ENCODE measurements around the gene KCNMA1.
A peak's percentile ranks its signal among the peaks of the same experiment; 100 is the strongest.

DNA sequence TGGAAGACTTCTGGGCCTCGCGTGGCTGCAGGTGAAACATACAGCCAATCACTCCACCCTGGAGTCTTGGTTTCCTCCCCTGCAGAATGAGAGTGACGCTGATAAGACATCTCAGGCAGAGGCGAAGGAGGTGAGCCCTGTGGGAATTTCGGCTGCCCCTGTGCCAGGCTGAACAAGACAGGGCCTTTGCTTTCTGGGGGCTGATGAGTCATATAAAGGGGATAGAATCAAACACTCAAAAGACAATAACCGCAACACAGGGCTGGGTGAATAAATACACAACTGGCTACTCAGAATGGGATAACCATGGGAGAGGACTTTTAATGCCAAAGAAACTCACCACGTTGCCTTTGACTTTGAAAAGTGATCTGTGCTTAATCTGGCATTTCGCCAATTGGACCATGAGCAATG lies 143.8 kb downstream of the KCNMA1 start:
- TF ChIP-seq, protein P1, sequence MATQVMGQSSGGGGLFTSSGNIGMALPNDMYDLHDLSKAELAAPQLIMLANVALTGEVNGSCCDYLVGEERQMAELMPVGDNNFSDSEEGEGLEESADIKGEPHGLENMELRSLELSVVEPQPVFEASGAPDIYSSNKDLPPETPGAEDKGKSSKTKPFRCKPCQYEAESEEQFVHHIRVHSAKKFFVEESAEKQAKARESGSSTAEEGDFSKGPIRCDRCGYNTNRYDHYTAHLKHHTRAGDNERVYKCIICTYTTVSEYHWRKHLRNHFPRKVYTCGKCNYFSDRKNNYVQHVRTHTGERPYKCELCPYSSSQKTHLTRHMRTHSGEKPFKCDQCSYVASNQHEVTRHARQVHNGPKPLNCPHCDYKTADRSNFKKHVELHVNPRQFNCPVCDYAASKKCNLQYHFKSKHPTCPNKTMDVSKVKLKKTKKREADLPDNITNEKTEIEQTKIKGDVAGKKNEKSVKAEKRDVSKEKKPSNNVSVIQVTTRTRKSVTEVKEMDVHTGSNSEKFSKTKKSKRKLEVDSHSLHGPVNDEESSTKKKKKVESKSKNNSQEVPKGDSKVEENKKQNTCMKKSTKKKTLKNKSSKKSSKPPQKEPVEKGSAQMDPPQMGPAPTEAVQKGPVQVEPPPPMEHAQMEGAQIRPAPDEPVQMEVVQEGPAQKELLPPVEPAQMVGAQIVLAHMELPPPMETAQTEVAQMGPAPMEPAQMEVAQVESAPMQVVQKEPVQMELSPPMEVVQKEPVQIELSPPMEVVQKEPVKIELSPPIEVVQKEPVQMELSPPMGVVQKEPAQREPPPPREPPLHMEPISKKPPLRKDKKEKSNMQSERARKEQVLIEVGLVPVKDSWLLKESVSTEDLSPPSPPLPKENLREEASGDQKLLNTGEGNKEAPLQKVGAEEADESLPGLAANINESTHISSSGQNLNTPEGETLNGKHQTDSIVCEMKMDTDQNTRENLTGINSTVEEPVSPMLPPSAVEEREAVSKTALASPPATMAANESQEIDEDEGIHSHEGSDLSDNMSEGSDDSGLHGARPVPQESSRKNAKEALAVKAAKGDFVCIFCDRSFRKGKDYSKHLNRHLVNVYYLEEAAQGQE (IDR thresholded peaks at IDR 0.05; ENCODE audit: low read depth, low read length): no peak
- no peak for TF ChIP-seq MXI1 (IDR thresholded peaks at IDR 0.05; ENCODE audit: low read depth, low read length)
- TF ChIP-seq, protein P2, sequence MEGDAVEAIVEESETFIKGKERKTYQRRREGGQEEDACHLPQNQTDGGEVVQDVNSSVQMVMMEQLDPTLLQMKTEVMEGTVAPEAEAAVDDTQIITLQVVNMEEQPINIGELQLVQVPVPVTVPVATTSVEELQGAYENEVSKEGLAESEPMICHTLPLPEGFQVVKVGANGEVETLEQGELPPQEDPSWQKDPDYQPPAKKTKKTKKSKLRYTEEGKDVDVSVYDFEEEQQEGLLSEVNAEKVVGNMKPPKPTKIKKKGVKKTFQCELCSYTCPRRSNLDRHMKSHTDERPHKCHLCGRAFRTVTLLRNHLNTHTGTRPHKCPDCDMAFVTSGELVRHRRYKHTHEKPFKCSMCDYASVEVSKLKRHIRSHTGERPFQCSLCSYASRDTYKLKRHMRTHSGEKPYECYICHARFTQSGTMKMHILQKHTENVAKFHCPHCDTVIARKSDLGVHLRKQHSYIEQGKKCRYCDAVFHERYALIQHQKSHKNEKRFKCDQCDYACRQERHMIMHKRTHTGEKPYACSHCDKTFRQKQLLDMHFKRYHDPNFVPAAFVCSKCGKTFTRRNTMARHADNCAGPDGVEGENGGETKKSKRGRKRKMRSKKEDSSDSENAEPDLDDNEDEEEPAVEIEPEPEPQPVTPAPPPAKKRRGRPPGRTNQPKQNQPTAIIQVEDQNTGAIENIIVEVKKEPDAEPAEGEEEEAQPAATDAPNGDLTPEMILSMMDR (IDR thresholded peaks at IDR 0.05 in 2 of 3, conservative IDR thresholded peaks at IDR 0.05 in 1 of 3; ENCODE audit: control insufficient read depth in 2 of 3, extremely low read depth in 1 of 3, insufficient read depth in 1 of 3, low read depth in 3 of 3, low read length in 3 of 3): no peak
- no peak for TF ChIP-seq TARDBP (IDR thresholded peaks at IDR 0.05; ENCODE audit: borderline replicate concordance)
- TF ChIP-seq POLR2A (IDR thresholded peaks at IDR 0.05; ENCODE audit: low read depth, low read length): no peak
- TF ChIP-seq, protein P3, sequence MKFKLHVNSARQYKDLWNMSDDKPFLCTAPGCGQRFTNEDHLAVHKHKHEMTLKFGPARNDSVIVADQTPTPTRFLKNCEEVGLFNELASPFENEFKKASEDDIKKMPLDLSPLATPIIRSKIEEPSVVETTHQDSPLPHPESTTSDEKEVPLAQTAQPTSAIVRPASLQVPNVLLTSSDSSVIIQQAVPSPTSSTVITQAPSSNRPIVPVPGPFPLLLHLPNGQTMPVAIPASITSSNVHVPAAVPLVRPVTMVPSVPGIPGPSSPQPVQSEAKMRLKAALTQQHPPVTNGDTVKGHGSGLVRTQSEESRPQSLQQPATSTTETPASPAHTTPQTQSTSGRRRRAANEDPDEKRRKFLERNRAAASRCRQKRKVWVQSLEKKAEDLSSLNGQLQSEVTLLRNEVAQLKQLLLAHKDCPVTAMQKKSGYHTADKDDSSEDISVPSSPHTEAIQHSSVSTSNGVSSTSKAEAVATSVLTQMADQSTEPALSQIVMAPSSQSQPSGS (IDR thresholded peaks at IDR 0.05; ENCODE audit: low read length): peak; percentile 37; the same call in 1 of the 2 replicates
- TF ChIP-seq NBN (IDR thresholded peaks at IDR 0.05): no peak
- no peak for TF ChIP-seq SREBF2 (IDR thresholded peaks at IDR 0.05; ENCODE audit: low read length)
- TF ChIP-seq SRF (IDR thresholded peaks at IDR 0.05; ENCODE audit: low read depth in 2 of 2, low read length in 2 of 2): no peak
- TF ChIP-seq DPF2 (IDR thresholded peaks at IDR 0.05): peak; percentile 52; the same call in 1 of the 2 replicates
- TF ChIP-seq ASH2L (IDR thresholded peaks at IDR 0.05; ENCODE audit: borderline replicate concordance, low read depth): no peak
- TF ChIP-seq, protein P4, sequence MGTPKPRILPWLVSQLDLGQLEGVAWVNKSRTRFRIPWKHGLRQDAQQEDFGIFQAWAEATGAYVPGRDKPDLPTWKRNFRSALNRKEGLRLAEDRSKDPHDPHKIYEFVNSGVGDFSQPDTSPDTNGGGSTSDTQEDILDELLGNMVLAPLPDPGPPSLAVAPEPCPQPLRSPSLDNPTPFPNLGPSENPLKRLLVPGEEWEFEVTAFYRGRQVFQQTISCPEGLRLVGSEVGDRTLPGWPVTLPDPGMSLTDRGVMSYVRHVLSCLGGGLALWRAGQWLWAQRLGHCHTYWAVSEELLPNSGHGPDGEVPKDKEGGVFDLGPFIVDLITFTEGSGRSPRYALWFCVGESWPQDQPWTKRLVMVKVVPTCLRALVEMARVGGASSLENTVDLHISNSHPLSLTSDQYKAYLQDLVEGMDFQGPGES (IDR thresholded peaks at IDR 0.05): no peak
- TF ChIP-seq, protein P5, sequence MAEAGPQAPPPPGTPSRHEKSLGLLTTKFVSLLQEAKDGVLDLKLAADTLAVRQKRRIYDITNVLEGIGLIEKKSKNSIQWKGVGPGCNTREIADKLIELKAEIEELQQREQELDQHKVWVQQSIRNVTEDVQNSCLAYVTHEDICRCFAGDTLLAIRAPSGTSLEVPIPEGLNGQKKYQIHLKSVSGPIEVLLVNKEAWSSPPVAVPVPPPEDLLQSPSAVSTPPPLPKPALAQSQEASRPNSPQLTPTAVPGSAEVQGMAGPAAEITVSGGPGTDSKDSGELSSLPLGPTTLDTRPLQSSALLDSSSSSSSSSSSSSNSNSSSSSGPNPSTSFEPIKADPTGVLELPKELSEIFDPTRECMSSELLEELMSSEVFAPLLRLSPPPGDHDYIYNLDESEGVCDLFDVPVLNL (IDR thresholded peaks at IDR 0.05; ENCODE audit: low read depth, low read length): no peak
